ENCODE measurements around the gene CYP4F12. TPM values are rescaled to one million over a fixed set of nuclear protein-coding genes. Genes with fewer than 3 reads are reported as not detected.

The CYP4F12 gene
- total and polyA plus RNA-seq, 2 donors (not counting 3 experiments of a cell fraction or from before 2014, with no cell fraction given): not detected

DNA sequence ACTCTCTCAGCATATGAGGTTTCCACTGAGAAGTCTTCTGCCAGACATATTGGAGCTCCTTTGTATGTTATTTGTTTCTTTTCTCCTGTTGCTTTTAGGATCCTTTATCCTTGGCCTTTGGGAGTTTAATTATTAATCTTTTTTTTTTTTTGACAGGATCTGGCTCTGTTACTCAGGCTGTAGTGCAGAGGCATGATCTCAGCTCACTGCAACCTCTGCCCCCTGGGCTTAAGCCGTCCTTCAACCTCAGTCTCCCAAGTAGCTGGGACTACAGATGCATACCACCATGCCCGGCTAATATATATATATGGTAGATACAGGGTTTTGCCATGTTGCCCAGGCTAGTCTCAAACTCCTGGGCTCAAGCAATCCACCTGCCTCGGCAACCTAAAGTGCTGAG, 38.8 kb upstream of the CYP4F12 start:
- dilution Hi-C loops (cut with MboI; ENCODE audit: extremely low pct_ligation_motif_present, low sequenced_read_pairs) (no loop called here), intact Hi-C loops (cut with micrococcal nuclease) (no loop called here)
- Histone ChIP-seq H3K79me2 (ENCODE audit: control insufficient read depth, insufficient read depth, low read length) (no peaks in the 10 kb centered on the region), H3K36me3 (ENCODE audit: control insufficient read depth in 2 of 2, extremely low read depth in 1 of 2, insufficient read depth in 2 of 2, low read length in 2 of 2) (no peaks in the 10 kb centered on the region), H3K4me2 (ENCODE audit: insufficient read depth, low read length) (no peak overlapping the region), H3K27ac (ENCODE audit: insufficient read depth, low read depth, low read length) (no peak overlapping the region), H3K27me3 (ENCODE audit: control insufficient read depth in 2 of 2, insufficient read depth in 2 of 2, low read length in 2 of 2) (no peaks in the 10 kb centered on the region), H3K4me3 (replicated peaks in 1 of 3; ENCODE audit: insufficient read depth in 1 of 3, low read depth in 1 of 3, low read length in 3 of 3) (no peak overlapping the region), H4K20me1 (replicated peaks; ENCODE audit: control insufficient read depth, extremely low read depth, insufficient read depth, low read length) (no peaks in the 10 kb centered on the region), H2AFZ (ENCODE audit: low read depth, low read length) (no peak overlapping the region), H3K9me3 (replicated peaks; ENCODE audit: control insufficient read depth, insufficient read depth, low read length) (no peaks in the 10 kb centered on the region), H3K4me1 (ENCODE audit: control insufficient read depth, extremely low read depth, insufficient read depth, low read length) (no peaks in the 10 kb centered on the region), H3K9ac (replicated peaks; ENCODE audit: extremely low read depth, insufficient read depth, low read length) (no peak overlapping the region), H3K9me1 (replicated peaks; ENCODE audit: control insufficient read depth, extremely low read depth, insufficient read depth, low read length) (no peaks in the 10 kb centered on the region)
- ChIA-PET POLR2A (no interaction called here), CTCF (no interaction called here)
- DNase-seq (ENCODE audit: low read depth, low spot score) (no peak), FAIRE-seq (no peak)
- TF ChIP-seq POLR2AphosphoS5 (IDR thresholded peaks at IDR 0.05; ENCODE audit: insufficient read depth, low read depth, low read length): no peak
- no peak for TF ChIP-seq POLR2A (IDR thresholded peaks at IDR 0.05; ENCODE audit: low read depth, low read length)
- BruUV-seq (replicated peaks): no TSS peak

DNA sequence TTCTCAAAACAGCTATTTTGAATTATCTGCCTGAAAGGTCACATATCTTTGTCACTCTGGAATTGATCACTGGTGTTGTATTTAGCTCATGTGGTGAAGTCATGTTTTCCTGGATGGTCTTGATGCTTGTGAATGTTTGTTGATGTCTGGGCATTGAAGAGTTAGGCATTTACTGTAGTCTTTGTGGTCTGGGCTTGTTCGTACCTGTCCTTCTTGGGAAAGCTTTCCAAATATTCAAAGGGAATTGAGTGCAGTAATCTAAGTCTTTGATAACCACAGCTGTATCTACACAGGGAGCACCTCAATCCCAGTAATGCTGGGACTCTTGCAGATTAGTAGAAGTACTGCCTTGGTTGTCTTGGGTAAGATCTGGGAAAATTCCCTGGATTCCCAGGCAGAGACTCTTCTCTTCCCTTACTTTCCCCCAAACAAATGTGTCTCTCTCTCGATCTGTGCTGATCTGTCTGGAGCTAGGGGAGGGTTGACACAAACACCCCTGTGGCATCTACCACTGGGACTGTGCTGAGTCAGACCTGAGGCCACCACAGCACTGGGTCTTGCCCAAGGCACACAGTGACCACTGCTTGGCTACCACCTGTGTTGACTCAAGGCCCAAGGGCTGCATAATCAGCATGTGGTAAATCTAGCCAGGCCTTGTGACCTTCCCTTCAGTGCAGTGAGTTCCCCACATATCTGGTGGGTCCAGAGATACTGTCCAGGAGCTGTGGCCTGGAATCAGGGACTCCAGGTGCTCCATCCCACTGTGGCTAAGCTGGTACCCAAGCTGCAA, 37.7 kb upstream of the CYP4F12 start:
- Histone ChIP-seq H3K9ac (replicated peaks; ENCODE audit: extremely low read depth, insufficient read depth, low read length) (no peak overlapping the region), H3K36me3 (ENCODE audit: control insufficient read depth in 2 of 2, extremely low read depth in 1 of 2, insufficient read depth in 2 of 2, low read length in 2 of 2) (no peaks in the 10 kb centered on the region), H3K9me3 (replicated peaks; ENCODE audit: control insufficient read depth, insufficient read depth, low read length) (no peaks in the 10 kb centered on the region), H3K4me3 (replicated peaks in 1 of 3; ENCODE audit: insufficient read depth in 1 of 3, low read depth in 1 of 3, low read length in 3 of 3) (no peak overlapping the region), H3K4me1 (ENCODE audit: control insufficient read depth, extremely low read depth, insufficient read depth, low read length) (no peaks in the 10 kb centered on the region), H3K27ac (ENCODE audit: insufficient read depth, low read depth, low read length) (no peak overlapping the region), H3K9me1 (replicated peaks; ENCODE audit: control insufficient read depth, extremely low read depth, insufficient read depth, low read length) (no peaks in the 10 kb centered on the region), H3K27me3 (ENCODE audit: control insufficient read depth in 2 of 2, insufficient read depth in 2 of 2, low read length in 2 of 2) (no peaks in the 10 kb centered on the region), H2AFZ (ENCODE audit: low read depth, low read length) (no peak overlapping the region), H4K20me1 (replicated peaks; ENCODE audit: control insufficient read depth, extremely low read depth, insufficient read depth, low read length) (no peaks in the 10 kb centered on the region), H3K79me2 (ENCODE audit: control insufficient read depth, insufficient read depth, low read length) (no peaks in the 10 kb centered on the region), H3K4me2 (ENCODE audit: insufficient read depth, low read length) (no peak overlapping the region)
- POLR2A ChIA-PET: no interaction called here
- CTCF ChIA-PET: no interaction called here
- no peak for FAIRE-seq
- BruUV-seq (replicated peaks): no TSS peak
- TF ChIP-seq FOS (IDR thresholded peaks at IDR 0.05; ENCODE audit: borderline replicate concordance, insufficient read depth, low read length) (no peak), JUN (IDR thresholded peaks at IDR 0.05; ENCODE audit: borderline replicate concordance, insufficient read depth, insufficient read length, low read depth) (no peak), GATA2 (IDR thresholded peaks at IDR 0.05; ENCODE audit: insufficient read depth, insufficient read length, low read depth, low read length) (no peak), POLR2A (IDR thresholded peaks at IDR 0.05; ENCODE audit: low read depth, low read length) (no peak), POLR2AphosphoS5 (IDR thresholded peaks at IDR 0.05; ENCODE audit: insufficient read depth, low read depth, low read length) (no peak)
- TF ChIP-seq, protein P1, sequence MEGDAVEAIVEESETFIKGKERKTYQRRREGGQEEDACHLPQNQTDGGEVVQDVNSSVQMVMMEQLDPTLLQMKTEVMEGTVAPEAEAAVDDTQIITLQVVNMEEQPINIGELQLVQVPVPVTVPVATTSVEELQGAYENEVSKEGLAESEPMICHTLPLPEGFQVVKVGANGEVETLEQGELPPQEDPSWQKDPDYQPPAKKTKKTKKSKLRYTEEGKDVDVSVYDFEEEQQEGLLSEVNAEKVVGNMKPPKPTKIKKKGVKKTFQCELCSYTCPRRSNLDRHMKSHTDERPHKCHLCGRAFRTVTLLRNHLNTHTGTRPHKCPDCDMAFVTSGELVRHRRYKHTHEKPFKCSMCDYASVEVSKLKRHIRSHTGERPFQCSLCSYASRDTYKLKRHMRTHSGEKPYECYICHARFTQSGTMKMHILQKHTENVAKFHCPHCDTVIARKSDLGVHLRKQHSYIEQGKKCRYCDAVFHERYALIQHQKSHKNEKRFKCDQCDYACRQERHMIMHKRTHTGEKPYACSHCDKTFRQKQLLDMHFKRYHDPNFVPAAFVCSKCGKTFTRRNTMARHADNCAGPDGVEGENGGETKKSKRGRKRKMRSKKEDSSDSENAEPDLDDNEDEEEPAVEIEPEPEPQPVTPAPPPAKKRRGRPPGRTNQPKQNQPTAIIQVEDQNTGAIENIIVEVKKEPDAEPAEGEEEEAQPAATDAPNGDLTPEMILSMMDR (IDR thresholded peaks at IDR 0.05; ENCODE audit: extremely low read depth in 1 of 2, insufficient read depth in 1 of 2, low read depth in 1 of 2, low read length in 2 of 2): no peak
- no peak for DNase-seq (ENCODE audit: low read depth, low spot score)
- dilution Hi-C loops (cut with MboI; ENCODE audit: extremely low pct_ligation_motif_present, low sequenced_read_pairs) (no loop called here), intact Hi-C loops (cut with micrococcal nuclease) (no loop called here)
